Neural crest cell (in vitro differentiated cells): Measurements from ENCODE around the gene ENTREP1. TPM values are rescaled to one million over a fixed set of nuclear protein-coding genes. Genes with fewer than 3 reads are reported as not detected.

Source experiments
- DNase-seq: peaks from one replicate; pipeline ENCODE4 v3.0.0; 2021; ENCODE audit warnings: low read depth, mixed read lengths, low spot score
- H3K27ac Mint-ChIP-seq: one replicate; pipeline ENCODE4 v1.8.0; 2021; ENCODE audit warnings: mild to moderate bottlenecking, mixed read lengths; ENCODE audit not compliant: unreplicated experiment
- H3K27me3 Mint-ChIP-seq: 2 replicates; pipeline ENCODE4 v1.8.0; 2021; ENCODE audit warnings: low read depth, mild to moderate bottlenecking, mixed read lengths
- H3K36me3 Mint-ChIP-seq: 2 replicates; pipeline ENCODE4 v1.8.0; 2021; ENCODE audit warnings: low read depth, mild to moderate bottlenecking, mixed read lengths
- H3K4me1 Mint-ChIP-seq: 2 replicates; pipeline ENCODE4 v1.8.0; 2021; ENCODE audit warnings: mixed read lengths
- H3K4me3 Mint-ChIP-seq: one replicate; pipeline ENCODE4 v1.8.0; 2021; ENCODE audit warnings: mild to moderate bottlenecking, mixed read lengths
- H3K9me3 Mint-ChIP-seq: 2 replicates; pipeline ENCODE4 v1.8.0; 2021; ENCODE audit warnings: mixed read lengths
- total RNA-seq: library from RNA; stranded (reverse); gene quantifications from 2 replicates; pipeline ENCODE4 v1.2.1, GENCODE V29; 2021
- TF ChIP-seq, protein P1 (sequence below): fragments of 200-600 bp; sonication (generic); conservative IDR thresholded peaks from 2 replicates; pipeline ENCODE4 v1.5.0; 2021; ENCODE audit warnings: antibody characterized with exemption, mild to moderate bottlenecking

ENTREP1 gene
- total RNA-seq, 1 donor from 2014 or later, result 0.44 TPM

DNA sequence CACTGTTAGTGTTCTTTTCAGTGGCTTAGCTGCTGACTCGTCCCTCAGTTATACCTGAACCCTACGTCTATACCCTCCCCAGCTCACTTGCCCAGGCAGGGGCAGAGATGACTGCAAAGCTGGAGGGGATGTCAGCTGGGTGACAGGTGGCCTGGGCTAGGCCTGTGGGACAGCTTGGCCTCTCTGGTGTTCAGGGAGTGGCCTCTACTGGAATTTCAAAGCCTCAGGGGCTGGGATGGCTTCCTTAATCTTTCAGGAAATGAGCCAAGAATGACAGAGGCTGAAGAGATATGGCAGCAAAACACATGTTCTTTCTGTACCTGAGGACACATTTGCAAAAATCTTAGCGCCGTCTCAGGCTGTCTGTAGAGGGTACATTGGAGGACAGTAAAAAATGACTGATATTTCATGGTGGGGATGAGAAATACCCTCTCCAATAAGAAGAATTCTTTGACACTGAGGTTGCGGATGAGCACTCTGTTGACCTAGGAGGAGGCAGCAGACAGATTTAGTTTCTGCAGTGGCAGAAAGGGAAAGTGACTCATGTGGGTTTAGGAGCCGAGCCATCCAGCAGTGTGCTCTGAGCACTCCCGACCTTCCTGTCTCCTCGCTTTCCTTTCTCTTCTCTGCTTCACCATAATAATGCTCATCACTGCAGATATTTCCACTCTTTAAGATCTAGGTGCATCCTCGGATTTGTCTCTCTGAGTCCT lies 54.4 kb downstream of the ENTREP1 start:
- Mint-ChIP-seq H3K27ac (no peak overlapping the region), H3K36me3 (no peaks in the 10 kb centered on the region), H3K9me3 (no peaks in the 10 kb centered on the region), H3K4me3 (no peak overlapping the region), H3K27me3 (no peaks in the 10 kb centered on the region), H3K4me1 (peaks cover 40% of the 10 kb centered on the region)
- no peak for DNase-seq
- TF ChIP-seq, protein P1, sequence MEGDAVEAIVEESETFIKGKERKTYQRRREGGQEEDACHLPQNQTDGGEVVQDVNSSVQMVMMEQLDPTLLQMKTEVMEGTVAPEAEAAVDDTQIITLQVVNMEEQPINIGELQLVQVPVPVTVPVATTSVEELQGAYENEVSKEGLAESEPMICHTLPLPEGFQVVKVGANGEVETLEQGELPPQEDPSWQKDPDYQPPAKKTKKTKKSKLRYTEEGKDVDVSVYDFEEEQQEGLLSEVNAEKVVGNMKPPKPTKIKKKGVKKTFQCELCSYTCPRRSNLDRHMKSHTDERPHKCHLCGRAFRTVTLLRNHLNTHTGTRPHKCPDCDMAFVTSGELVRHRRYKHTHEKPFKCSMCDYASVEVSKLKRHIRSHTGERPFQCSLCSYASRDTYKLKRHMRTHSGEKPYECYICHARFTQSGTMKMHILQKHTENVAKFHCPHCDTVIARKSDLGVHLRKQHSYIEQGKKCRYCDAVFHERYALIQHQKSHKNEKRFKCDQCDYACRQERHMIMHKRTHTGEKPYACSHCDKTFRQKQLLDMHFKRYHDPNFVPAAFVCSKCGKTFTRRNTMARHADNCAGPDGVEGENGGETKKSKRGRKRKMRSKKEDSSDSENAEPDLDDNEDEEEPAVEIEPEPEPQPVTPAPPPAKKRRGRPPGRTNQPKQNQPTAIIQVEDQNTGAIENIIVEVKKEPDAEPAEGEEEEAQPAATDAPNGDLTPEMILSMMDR, result no peak

- Mint-ChIP-seq H3K9me3 (no peaks in the 10 kb centered on the region), H3K27ac (no peak overlapping the region), H3K4me3 (no peak overlapping the region), H3K27me3 (no peaks in the 10 kb centered on the region), H3K4me1 (peaks cover 36% of the 10 kb centered on the region), H3K36me3 (no peaks in the 10 kb centered on the region)
- TF ChIP-seq, protein P1, result no peak
- no peak for DNase-seq
Observed at GRCh38 chr9:69380301-69380700, 55.3 kb downstream of the ENTREP1 start.

- no peak overlapping the region for H3K4me3 Mint-ChIP-seq
- H3K27ac Mint-ChIP-seq, result no peak overlapping the region
- H3K9me3 Mint-ChIP-seq, result no peaks in the 10 kb centered on the region
- H3K4me1 Mint-ChIP-seq, result peaks cover 36% of the 10 kb centered on the region
- no peaks in the 10 kb centered on the region for H3K36me3 Mint-ChIP-seq
- H3K27me3 Mint-ChIP-seq, result no peaks in the 10 kb centered on the region
- TF ChIP-seq, protein P1, result no peak
- no peak for DNase-seq
Observed at GRCh38 chr9:69380811-69381210, 55.8 kb downstream of the ENTREP1 start.

- Mint-ChIP-seq H3K9me3 (no peaks in the 10 kb centered on the region), H3K36me3 (no peaks in the 10 kb centered on the region), H3K27ac (peak overlapping the region; percentile 47), H3K4me1 (peaks cover 27% of the 10 kb centered on the region), H3K27me3 (no peaks in the 10 kb centered on the region), H3K4me3 (no peak overlapping the region)
- TF ChIP-seq, protein P1, result no peak
- no peak for DNase-seq
Observed at GRCh38 chr9:69382135-69382534, 57.1 kb downstream of the ENTREP1 start.

GRCh38 chr9:69385581-69386033 lies 60.6 kb downstream of the ENTREP1 start:
- DNase-seq, result no peak
- Mint-ChIP-seq H3K9me3 (no peaks in the 10 kb centered on the region), H3K27me3 (no peaks in the 10 kb centered on the region), H3K4me3 (no peak overlapping the region), H3K36me3 (no peaks in the 10 kb centered on the region), H3K27ac (no peak overlapping the region), H3K4me1 (peaks cover 15% of the 10 kb centered on the region)
- TF ChIP-seq, protein P1, result no peak
